Mammary epithelial cell (primary cell): ENCODE measurements around the gene HPRT1.

ENCODE experiments used
- EZH2 ChIP-seq: IDR thresholded peaks from 2 replicates; pipeline ENCODE4 v1.6.1; 2012; ENCODE audit warnings: low read length, inconsistent platforms, borderline replicate concordance
- TF ChIP-seq, protein P1 (sequence below), 2 donors: IDR thresholded peaks in 1 of 2; conservative IDR thresholded peaks in 1 of 2; 2 replicates each; pipeline ENCODE4 v1.5.1; 2011 to 2012; ENCODE audit warnings: inconsistent platforms in 2 of 2, low read length in 2 of 2, mild to moderate bottlenecking in 2 of 2, control low read depth in 1 of 2, low read depth in 1 of 2; ENCODE audit not compliant: insufficient read depth in 1 of 2; ENCODE audit errors: extremely low read depth in 1 of 2

DNA sequence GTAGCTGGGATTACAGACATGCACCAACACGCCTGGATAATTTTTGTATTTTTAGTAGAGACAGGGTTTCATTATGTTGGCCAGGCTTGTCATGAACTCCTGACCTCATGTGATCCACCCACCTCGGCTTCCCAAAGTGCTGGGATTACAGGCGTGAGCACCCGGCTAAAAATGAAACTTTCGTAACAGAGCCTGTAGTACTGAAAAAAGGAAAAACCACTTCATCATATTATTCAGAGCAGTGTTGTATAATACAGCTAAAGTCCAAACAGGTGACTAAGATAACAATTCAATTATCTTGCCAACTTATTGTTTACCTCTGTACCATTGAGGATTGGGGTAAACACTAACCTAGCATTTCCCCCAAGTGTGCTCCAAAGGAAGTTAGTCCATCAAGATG lies 43.9 kb upstream of the HPRT1 start:
- TF ChIP-seq EZH2, result no peak
- TF ChIP-seq, protein P1, sequence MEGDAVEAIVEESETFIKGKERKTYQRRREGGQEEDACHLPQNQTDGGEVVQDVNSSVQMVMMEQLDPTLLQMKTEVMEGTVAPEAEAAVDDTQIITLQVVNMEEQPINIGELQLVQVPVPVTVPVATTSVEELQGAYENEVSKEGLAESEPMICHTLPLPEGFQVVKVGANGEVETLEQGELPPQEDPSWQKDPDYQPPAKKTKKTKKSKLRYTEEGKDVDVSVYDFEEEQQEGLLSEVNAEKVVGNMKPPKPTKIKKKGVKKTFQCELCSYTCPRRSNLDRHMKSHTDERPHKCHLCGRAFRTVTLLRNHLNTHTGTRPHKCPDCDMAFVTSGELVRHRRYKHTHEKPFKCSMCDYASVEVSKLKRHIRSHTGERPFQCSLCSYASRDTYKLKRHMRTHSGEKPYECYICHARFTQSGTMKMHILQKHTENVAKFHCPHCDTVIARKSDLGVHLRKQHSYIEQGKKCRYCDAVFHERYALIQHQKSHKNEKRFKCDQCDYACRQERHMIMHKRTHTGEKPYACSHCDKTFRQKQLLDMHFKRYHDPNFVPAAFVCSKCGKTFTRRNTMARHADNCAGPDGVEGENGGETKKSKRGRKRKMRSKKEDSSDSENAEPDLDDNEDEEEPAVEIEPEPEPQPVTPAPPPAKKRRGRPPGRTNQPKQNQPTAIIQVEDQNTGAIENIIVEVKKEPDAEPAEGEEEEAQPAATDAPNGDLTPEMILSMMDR (conservative IDR thresholded peaks at IDR 0.05 in 1 of 2, IDR thresholded peaks at IDR 0.05 in 1 of 2; ENCODE audit: extremely low read depth in 1 of 2, insufficient read depth in 1 of 2, low read depth in 1 of 2, low read length in 2 of 2), result no peak
